Activated CD4-positive, alpha-beta T cell treated with anti-CD3 and anti-CD28 coated beads, Interleukin-2, amount 10 ng/mL, durations not matched to agents 24 days and 14 days (primary cell): ENCODE data around the gene INTS6. TPM values are rescaled to one million over a fixed set of nuclear protein-coding genes. Genes with fewer than 3 reads are reported as not detected.

Experiments used
- DNase-seq: peaks from one replicate; pipeline ENCODE4 v3.0.0; 2022
- H3K27ac Mint-ChIP-seq: one replicate; pipeline ENCODE4 v1.8.0; 2022; ENCODE audit warnings: mild to moderate bottlenecking, mixed read lengths
- H3K27me3 Mint-ChIP-seq: one replicate; pipeline ENCODE4 v1.8.0; 2022; ENCODE audit warnings: mixed read lengths
- H3K36me3 Mint-ChIP-seq: one replicate; pipeline ENCODE4 v1.8.0; 2022; ENCODE audit warnings: low read depth, mild to moderate bottlenecking, mixed read lengths
- H3K4me1 Mint-ChIP-seq: one replicate; pipeline ENCODE4 v1.8.0; 2021; ENCODE audit warnings: mixed read lengths
- H3K4me3 Mint-ChIP-seq: one replicate; pipeline ENCODE4 v1.8.0; 2022; ENCODE audit warnings: mild to moderate bottlenecking, moderate library complexity, mixed read lengths
- H3K9me3 Mint-ChIP-seq: one replicate; pipeline ENCODE4 v1.8.0; 2021; ENCODE audit warnings: mixed read lengths
- intact Hi-C: fragments of 100-400 bp; cut with micrococcal nuclease; formaldehyde crosslinking; loops from one replicate; pipeline ENCODE4 v1.15.1; 2023
- total RNA-seq: library from RNA; stranded (reverse); gene quantifications from 2 replicates; pipeline ENCODE4 v1.2.3, GENCODE V29; 2022

The INTS6 gene
- total RNA-seq, 1 donor from 2014 or later = 68.6 TPM

DNA sequence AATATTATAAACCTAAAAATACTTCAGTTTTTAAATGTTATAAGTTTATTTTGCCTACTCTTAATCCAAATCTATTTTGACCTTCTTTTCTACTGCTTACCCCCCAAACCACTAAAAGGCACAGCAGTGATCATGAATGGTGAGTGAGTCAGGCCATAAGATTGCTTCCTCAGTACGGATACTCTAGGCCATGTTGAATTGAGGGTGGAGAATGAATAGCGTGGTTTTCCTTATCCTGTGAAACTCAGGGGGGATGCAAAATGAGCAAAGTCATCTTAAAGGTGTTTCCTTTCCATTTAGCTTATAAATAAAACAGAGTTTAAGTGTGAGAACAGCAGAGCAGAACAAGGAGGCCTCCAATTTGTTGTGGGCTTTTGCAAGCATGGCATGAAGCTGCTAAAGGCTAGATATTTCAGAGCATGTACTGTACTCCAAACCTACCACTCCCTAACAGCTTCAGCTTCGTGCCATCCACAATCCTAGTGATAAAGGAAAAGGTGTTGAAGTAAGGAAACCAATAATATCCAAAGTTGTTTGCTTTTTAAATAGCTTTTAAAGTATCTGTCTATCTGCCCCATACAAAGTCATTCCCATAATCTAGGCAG is 88.3 kb downstream of the INTS6 start:
- Mint-ChIP-seq H3K27ac (peak overlapping the region; percentile 29), H3K4me3 (no peak overlapping the region), H3K27me3 (no peaks in the 10 kb centered on the region), H3K36me3 (peaks cover 50% of the 10 kb centered on the region), H3K4me1 (peaks cover 4% of the 10 kb centered on the region), H3K9me3 (no peaks in the 10 kb centered on the region)
- intact Hi-C loops = no loop called here
- no peak for DNase-seq

- peaks cover 4% of the 10 kb centered on the region for H3K4me1 Mint-ChIP-seq
- H3K36me3 Mint-ChIP-seq = peaks cover 46% of the 10 kb centered on the region
- H3K4me3 Mint-ChIP-seq = no peak overlapping the region
- intact Hi-C loops = no loop called here
- no peaks in the 10 kb centered on the region for H3K27me3 Mint-ChIP-seq
- H3K27ac Mint-ChIP-seq = no peak overlapping the region
- no peaks in the 10 kb centered on the region for H3K9me3 Mint-ChIP-seq
- DNase-seq = no peak
Measured at GRCh38 chr13:51363625-51364024, 89.2 kb downstream of the INTS6 start.

GRCh38 chr13:51361106-51361505 is 91.7 kb downstream of the INTS6 start:
- Mint-ChIP-seq H3K36me3 (peaks cover 34% of the 10 kb centered on the region), H3K27me3 (no peaks in the 10 kb centered on the region), H3K4me1 (peaks cover 4% of the 10 kb centered on the region), H3K27ac (no peak overlapping the region), H3K4me3 (no peak overlapping the region), H3K9me3 (no peaks in the 10 kb centered on the region)
- intact Hi-C loops = no loop called here
- no peak for DNase-seq

DNA sequence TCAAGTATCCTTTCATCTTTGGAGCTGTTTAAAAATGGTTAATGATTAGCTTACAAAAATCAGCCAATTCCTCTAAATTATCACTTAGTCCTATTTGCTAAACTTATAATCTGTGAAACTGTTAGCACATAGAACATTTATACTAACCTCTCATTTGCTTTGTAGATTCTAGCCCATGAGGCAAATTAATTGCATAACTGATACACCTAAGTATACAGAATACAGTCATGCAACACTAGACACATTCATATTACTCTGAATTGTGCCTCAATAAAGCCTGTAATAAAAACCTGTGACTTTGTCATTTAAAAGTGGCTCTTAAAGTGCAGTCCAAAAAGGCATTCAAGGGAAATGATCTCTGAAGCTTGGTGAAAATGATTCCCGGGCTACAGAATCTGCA is 92.3 kb downstream of the INTS6 start:
- Mint-ChIP-seq H3K27me3 (no peaks in the 10 kb centered on the region), H3K4me3 (no peak overlapping the region), H3K9me3 (no peaks in the 10 kb centered on the region), H3K27ac (no peak overlapping the region), H3K36me3 (peaks cover 33% of the 10 kb centered on the region), H3K4me1 (peaks cover 4% of the 10 kb centered on the region)
- intact Hi-C loops = no loop called here
- no peak for DNase-seq

DNA sequence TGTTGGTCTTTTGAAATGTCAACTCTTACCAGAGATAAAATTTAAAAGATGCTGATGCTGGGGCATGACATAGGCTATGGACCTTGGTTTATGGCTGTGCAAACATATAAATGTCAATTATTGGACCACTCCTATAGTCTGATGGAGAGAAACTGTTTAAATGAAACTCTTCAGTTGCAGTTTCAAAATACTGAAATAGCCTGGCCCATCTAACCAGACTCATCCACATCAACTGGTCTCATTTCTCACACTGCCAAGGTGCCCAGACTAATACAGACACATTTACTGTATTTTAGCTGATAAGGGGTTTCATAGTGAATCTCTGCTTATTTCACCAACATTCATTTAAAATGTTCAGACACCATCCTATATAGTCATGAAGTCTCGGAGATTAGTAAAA is 93.5 kb downstream of the INTS6 start:
- Mint-ChIP-seq H3K27ac (no peak overlapping the region), H3K9me3 (no peaks in the 10 kb centered on the region), H3K4me3 (no peak overlapping the region), H3K4me1 (peaks cover 2% of the 10 kb centered on the region), H3K36me3 (peaks cover 26% of the 10 kb centered on the region), H3K27me3 (no peaks in the 10 kb centered on the region)
- no peak for DNase-seq
- intact Hi-C loops = no loop called here

DNA sequence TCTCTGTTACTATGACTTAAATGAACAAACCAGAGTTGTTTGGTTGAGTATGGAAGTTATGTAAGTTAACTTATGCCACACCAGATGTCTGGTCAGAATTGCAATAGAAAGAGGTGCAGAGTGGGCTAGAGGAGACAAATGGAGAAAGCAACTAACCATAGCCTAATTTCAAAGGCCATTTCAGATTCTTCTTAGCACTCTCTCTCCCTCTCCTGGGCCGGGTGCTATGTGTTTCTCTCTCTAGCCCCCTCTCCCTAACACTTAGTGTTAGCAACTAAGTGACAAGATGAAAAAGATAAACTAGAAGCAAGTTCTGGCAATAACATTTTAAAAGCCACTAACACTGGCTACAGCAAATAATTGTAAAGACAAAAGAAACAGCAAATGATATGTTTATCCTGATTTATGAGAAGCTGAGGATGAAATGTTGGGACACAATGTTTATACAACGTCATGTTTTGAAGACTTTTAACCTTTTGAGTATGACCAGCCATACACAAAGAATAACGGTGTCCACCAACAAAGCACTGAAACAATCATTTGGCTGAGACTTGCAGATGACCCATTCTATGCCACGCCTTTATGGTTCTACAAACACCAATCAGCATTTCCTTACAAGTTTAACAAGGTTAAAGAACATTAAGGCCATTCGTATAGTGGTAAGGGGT is 94.8 kb downstream of the INTS6 start:
- Mint-ChIP-seq H3K4me1 (no peaks in the 10 kb centered on the region), H3K9me3 (no peaks in the 10 kb centered on the region), H3K4me3 (no peak overlapping the region), H3K36me3 (peaks cover 19% of the 10 kb centered on the region), H3K27me3 (no peaks in the 10 kb centered on the region), H3K27ac (no peak overlapping the region)
- intact Hi-C loops = no loop called here
- DNase-seq = no peak

- no peaks in the 10 kb centered on the region for H3K9me3 Mint-ChIP-seq
- peaks cover 7% of the 10 kb centered on the region for H3K36me3 Mint-ChIP-seq
- no peaks in the 10 kb centered on the region for H3K27me3 Mint-ChIP-seq
- H3K4me1 Mint-ChIP-seq = no peaks in the 10 kb centered on the region
- no peak for DNase-seq
- no peak overlapping the region for H3K4me3 Mint-ChIP-seq
- no peak overlapping the region for H3K27ac Mint-ChIP-seq
- intact Hi-C loops = no loop called here
Measured at GRCh38 chr13:51355217-51355616, 97.6 kb downstream of the INTS6 start.

DNA sequence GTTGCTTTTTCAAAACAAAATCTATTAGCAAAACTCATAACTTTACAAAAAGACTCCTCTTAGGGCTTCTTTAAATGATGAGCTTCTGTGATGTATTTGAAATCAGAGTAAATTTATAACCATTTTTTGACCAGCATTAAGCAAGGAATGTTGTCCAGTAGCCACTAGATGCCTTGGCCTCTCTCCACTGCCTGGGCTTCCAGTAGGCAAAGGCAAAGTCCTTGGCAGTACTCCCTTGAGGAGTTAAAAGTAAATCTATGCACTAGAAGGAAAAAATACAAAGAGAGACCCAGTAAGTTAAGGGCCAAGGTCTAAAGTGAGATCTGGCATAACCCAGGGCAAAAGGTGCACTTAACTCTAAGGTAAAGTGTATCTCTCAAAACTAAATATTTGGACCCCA is 103.8 kb downstream of the INTS6 start:
- intact Hi-C loops = no loop called here
- Mint-ChIP-seq H3K9me3 (no peaks in the 10 kb centered on the region), H3K27ac (no peak overlapping the region), H3K4me1 (no peaks in the 10 kb centered on the region), H3K4me3 (no peak overlapping the region), H3K27me3 (no peaks in the 10 kb centered on the region), H3K36me3 (peaks cover 3% of the 10 kb centered on the region)
- DNase-seq = no peak

- intact Hi-C loops = no loop called here
- no peaks in the 10 kb centered on the region for H3K4me1 Mint-ChIP-seq
- no peak for DNase-seq
- peaks cover 3% of the 10 kb centered on the region for H3K36me3 Mint-ChIP-seq
- H3K9me3 Mint-ChIP-seq = no peaks in the 10 kb centered on the region
- H3K27me3 Mint-ChIP-seq = no peaks in the 10 kb centered on the region
- no peak overlapping the region for H3K27ac Mint-ChIP-seq
- no peak overlapping the region for H3K4me3 Mint-ChIP-seq
Measured at GRCh38 chr13:51348069-51348967, 104.5 kb downstream of the INTS6 start.

DNA sequence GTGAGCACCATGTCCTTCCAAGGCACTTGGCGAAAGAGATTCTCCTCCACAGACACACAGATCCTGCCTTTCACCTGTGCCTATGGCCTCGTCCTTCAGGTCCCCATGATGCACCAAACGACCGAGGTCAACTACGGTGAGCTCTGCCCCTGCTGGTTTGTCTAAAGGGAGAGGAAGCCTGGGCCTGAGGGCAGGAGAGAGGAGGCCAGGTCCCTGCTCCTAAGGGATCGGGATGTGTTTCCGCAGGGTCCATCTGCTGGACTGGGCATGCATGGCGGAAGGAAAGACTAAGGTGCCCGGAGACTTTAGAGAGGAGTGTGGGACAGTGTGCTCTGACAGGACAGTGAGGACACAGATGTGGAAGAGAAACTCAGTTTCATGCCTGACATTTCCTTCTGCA is 105.7 kb downstream of the INTS6 start:
- no peak overlapping the region for H3K4me3 Mint-ChIP-seq
- intact Hi-C loops = no loop called here
- no peak overlapping the region for H3K27ac Mint-ChIP-seq
- H3K27me3 Mint-ChIP-seq = no peaks in the 10 kb centered on the region
- H3K4me1 Mint-ChIP-seq = no peaks in the 10 kb centered on the region
- no peaks in the 10 kb centered on the region for H3K36me3 Mint-ChIP-seq
- H3K9me3 Mint-ChIP-seq = no peaks in the 10 kb centered on the region
- no peak for DNase-seq

DNA sequence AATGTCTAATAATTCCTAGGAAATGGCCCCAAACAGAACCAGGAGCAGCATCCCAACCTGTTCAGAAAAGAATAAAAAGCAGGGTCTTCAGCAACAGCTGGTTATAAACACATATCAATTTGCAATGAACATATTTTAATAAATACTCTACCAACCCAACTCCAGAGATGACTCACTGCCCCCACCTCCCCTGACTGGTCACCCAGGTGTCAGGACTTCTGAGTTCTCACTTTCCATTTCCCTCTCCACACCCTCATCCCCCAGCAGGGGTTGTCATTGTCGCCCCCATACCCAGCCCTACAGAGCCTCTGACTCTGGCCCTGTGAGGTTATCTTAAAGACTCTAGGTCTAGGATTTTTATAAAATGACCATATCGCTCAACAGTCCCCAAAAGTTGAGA is 106.4 kb downstream of the INTS6 start:
- no peaks in the 10 kb centered on the region for H3K9me3 Mint-ChIP-seq
- H3K36me3 Mint-ChIP-seq = no peaks in the 10 kb centered on the region
- intact Hi-C loops = no loop called here
- no peak for DNase-seq
- H3K4me3 Mint-ChIP-seq = no peak overlapping the region
- no peaks in the 10 kb centered on the region for H3K27me3 Mint-ChIP-seq
- H3K4me1 Mint-ChIP-seq = peaks cover under 1% of the 10 kb centered on the region
- H3K27ac Mint-ChIP-seq = no peak overlapping the region

DNA sequence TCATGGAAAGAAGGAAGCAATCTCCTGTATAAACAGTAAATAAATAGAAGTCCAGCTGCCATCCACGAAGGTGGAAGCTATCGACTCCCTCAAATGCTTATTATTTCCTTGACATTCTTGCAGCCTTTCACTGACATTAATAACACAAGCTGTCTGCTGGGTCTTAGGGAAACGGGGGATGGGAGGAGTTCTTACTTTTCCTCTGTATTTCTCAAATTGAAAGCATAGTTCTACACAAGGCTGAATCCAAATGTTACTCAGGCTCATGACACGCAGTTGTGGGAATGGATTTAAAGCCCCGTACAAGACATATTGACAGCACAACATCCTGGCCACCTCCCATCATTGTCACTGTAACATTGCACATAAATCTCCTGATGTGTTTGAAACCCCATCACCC is 109.4 kb downstream of the INTS6 start:
- no peak for DNase-seq
- H3K4me1 Mint-ChIP-seq = peaks cover 8% of the 10 kb centered on the region
- no peaks in the 10 kb centered on the region for H3K9me3 Mint-ChIP-seq
- H3K4me3 Mint-ChIP-seq = no peak overlapping the region
- intact Hi-C loops = no loop called here
- no peaks in the 10 kb centered on the region for H3K27me3 Mint-ChIP-seq
- no peaks in the 10 kb centered on the region for H3K36me3 Mint-ChIP-seq
- H3K27ac Mint-ChIP-seq = no peak overlapping the region

GRCh38 chr13:51342706-51343105 is 110.1 kb downstream of the INTS6 start:
- intact Hi-C loops = no loop called here
- no peaks in the 10 kb centered on the region for H3K9me3 Mint-ChIP-seq
- no peak for DNase-seq
- H3K27me3 Mint-ChIP-seq = no peaks in the 10 kb centered on the region
- H3K4me1 Mint-ChIP-seq = peaks cover 8% of the 10 kb centered on the region
- no peak overlapping the region for H3K27ac Mint-ChIP-seq
- no peaks in the 10 kb centered on the region for H3K36me3 Mint-ChIP-seq
- H3K4me3 Mint-ChIP-seq = no peak overlapping the region

DNA sequence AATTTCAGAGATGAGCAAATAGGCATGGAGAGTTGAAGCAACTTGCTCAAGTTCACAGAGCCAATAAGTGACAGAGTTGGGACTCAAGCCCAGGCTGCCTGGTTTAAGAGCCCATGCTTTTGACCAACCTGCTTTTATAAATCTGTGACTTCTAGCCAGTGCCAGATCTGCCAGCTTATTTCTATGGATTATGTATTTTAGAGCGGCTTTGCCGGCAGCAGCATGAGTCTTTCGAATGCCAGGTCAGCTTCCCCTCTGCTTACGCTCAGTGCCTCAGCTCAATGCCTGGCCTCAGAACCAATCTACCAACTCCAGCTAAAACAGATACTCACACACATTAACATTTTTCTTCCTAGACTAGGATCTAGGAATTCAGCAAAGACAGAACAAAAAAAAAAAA is 111.0 kb downstream of the INTS6 start:
- DNase-seq = no peak
- Mint-ChIP-seq H3K36me3 (no peaks in the 10 kb centered on the region), H3K9me3 (no peaks in the 10 kb centered on the region), H3K27ac (no peak overlapping the region), H3K4me1 (peaks cover 8% of the 10 kb centered on the region), H3K4me3 (no peak overlapping the region), H3K27me3 (no peaks in the 10 kb centered on the region)
- intact Hi-C loops = no loop called here
